ENCODE results near the gene LSAMP.

Gene LSAMP

DNA sequence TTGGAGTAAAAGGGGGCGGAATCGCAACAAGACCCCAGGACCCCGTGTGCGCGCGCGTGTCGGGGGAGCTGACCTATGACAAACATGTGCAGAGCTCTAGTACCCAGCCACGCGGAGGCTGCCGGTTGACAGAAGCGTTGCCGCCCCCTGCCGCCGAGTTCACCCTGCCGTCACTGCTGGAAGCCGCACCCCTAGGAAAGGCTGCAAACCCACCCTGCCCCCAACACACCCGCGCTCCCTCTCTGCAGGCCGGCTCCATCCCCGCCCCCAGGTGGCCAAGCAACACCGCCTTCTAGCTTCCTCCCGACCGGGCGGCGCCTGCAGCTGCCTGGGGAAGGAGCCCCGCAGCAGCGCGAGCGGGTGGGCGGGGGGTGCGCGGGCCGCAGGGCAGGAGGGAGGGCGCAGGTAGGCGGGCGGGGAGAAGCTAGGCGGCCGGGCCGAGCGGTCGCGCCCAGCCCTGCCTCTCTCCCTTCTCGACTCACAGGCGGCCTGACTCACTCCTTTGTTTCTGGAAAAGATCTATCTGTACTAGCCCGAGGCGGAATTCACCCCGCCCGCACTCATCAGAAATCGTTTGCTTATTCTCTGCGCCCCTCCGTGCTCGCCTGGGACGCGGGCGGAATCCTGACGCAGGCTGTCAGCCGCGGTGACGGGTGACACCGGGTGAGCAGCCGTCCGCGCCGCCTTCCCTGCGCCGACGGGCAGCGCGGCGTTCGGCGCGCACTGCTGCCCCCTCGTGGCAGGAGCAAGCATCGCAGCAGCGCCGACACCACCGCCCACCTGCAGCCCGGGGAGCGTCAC lies 661.1 kb downstream of the LSAMP start (continued):
- TF ChIP-seq ZNF473 (tag by site-specific recombination; IDR thresholded peaks at IDR 0.05): no peak
- TF ChIP-seq ZFP41 (tag by site-specific recombination; IDR thresholded peaks at IDR 0.05; ENCODE audit: borderline replicate concordance): no peak
- TF ChIP-seq ZBTB17 (tag by site-specific recombination; IDR thresholded peaks at IDR 0.05): peak; percentile 71
- TF ChIP-seq, protein P1, sequence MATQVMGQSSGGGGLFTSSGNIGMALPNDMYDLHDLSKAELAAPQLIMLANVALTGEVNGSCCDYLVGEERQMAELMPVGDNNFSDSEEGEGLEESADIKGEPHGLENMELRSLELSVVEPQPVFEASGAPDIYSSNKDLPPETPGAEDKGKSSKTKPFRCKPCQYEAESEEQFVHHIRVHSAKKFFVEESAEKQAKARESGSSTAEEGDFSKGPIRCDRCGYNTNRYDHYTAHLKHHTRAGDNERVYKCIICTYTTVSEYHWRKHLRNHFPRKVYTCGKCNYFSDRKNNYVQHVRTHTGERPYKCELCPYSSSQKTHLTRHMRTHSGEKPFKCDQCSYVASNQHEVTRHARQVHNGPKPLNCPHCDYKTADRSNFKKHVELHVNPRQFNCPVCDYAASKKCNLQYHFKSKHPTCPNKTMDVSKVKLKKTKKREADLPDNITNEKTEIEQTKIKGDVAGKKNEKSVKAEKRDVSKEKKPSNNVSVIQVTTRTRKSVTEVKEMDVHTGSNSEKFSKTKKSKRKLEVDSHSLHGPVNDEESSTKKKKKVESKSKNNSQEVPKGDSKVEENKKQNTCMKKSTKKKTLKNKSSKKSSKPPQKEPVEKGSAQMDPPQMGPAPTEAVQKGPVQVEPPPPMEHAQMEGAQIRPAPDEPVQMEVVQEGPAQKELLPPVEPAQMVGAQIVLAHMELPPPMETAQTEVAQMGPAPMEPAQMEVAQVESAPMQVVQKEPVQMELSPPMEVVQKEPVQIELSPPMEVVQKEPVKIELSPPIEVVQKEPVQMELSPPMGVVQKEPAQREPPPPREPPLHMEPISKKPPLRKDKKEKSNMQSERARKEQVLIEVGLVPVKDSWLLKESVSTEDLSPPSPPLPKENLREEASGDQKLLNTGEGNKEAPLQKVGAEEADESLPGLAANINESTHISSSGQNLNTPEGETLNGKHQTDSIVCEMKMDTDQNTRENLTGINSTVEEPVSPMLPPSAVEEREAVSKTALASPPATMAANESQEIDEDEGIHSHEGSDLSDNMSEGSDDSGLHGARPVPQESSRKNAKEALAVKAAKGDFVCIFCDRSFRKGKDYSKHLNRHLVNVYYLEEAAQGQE (tag by site-specific recombination; IDR thresholded peaks at IDR 0.05): no peak
- peak; percentile 51 for TF ChIP-seq KLF8 (tag by site-specific recombination; IDR thresholded peaks at IDR 0.05)
- no peak for TF ChIP-seq ZBTB48 (tag by site-specific recombination; IDR thresholded peaks at IDR 0.05)
- no peak for TF ChIP-seq ZNF610 (tag by site-specific recombination; IDR thresholded peaks at IDR 0.05; ENCODE audit: borderline replicate concordance)
- peak; percentile 35; the same call in 1 of the 2 replicates for TF ChIP-seq ZNF600 (tag by site-specific recombination; IDR thresholded peaks at IDR 0.05)
- TF ChIP-seq ZEB2 (tag by site-specific recombination; IDR thresholded peaks at IDR 0.05): peak; percentile 82; the same call in 1 of the 2 replicates
- TF ChIP-seq ZBTB20 (tag by site-specific recombination; IDR thresholded peaks at IDR 0.05): peak; percentile 59; the same call in 1 of the 2 replicates
- no peak for TF ChIP-seq ZNF626 (tag by site-specific recombination; IDR thresholded peaks at IDR 0.05)
- TF ChIP-seq ZNF629 (tag by site-specific recombination; IDR thresholded peaks at IDR 0.05): peak; percentile 69
- TF ChIP-seq ZBTB8A (tag by site-specific recombination; IDR thresholded peaks at IDR 0.05): peak; percentile 95
- TF ChIP-seq SP2 (tag by site-specific recombination; IDR thresholded peaks at IDR 0.05): peak; percentile 80
- peak; percentile 59; the same call in 1 of the 2 replicates for TF ChIP-seq KLF1 (tag by site-specific recombination; IDR thresholded peaks at IDR 0.05)
- TF ChIP-seq, protein P2, sequence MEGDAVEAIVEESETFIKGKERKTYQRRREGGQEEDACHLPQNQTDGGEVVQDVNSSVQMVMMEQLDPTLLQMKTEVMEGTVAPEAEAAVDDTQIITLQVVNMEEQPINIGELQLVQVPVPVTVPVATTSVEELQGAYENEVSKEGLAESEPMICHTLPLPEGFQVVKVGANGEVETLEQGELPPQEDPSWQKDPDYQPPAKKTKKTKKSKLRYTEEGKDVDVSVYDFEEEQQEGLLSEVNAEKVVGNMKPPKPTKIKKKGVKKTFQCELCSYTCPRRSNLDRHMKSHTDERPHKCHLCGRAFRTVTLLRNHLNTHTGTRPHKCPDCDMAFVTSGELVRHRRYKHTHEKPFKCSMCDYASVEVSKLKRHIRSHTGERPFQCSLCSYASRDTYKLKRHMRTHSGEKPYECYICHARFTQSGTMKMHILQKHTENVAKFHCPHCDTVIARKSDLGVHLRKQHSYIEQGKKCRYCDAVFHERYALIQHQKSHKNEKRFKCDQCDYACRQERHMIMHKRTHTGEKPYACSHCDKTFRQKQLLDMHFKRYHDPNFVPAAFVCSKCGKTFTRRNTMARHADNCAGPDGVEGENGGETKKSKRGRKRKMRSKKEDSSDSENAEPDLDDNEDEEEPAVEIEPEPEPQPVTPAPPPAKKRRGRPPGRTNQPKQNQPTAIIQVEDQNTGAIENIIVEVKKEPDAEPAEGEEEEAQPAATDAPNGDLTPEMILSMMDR (tag by site-specific recombination; IDR thresholded peaks at IDR 0.05): peak; percentile 81
- TF ChIP-seq ZNF121 (tag by site-specific recombination; IDR thresholded peaks at IDR 0.05): no peak
- TF ChIP-seq ZNF202 (tag by site-specific recombination; IDR thresholded peaks at IDR 0.05; ENCODE audit: borderline replicate concordance): no peak
- peak; percentile 69 for TF ChIP-seq SP3 (tag by site-specific recombination; IDR thresholded peaks at IDR 0.05)
- peak; percentile 88 for TF ChIP-seq EGR2 (tag by site-specific recombination; IDR thresholded peaks at IDR 0.05; ENCODE audit: low read depth)
- TF ChIP-seq, protein P3, sequence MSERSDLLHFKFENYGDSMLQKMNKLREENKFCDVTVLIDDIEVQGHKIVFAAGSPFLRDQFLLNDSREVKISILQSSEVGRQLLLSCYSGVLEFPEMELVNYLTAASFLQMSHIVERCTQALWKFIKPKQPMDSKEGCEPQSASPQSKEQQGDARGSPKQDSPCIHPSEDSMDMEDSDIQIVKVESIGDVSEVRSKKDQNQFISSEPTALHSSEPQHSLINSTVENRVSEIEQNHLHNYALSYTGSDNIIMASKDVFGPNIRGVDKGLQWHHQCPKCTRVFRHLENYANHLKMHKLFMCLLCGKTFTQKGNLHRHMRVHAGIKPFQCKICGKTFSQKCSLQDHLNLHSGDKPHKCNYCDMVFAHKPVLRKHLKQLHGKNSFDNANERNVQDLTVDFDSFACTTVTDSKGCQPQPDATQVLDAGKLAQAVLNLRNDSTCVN (tag by site-specific recombination; optimal IDR thresholded peaks at IDR 0.05): peak; percentile 83
- TF ChIP-seq KLF10 (tag by site-specific recombination; IDR thresholded peaks at IDR 0.05): peak; percentile 61
- TF ChIP-seq ZBTB1 (tag by site-specific recombination; IDR thresholded peaks at IDR 0.05): no peak
- TF ChIP-seq, protein P4, sequence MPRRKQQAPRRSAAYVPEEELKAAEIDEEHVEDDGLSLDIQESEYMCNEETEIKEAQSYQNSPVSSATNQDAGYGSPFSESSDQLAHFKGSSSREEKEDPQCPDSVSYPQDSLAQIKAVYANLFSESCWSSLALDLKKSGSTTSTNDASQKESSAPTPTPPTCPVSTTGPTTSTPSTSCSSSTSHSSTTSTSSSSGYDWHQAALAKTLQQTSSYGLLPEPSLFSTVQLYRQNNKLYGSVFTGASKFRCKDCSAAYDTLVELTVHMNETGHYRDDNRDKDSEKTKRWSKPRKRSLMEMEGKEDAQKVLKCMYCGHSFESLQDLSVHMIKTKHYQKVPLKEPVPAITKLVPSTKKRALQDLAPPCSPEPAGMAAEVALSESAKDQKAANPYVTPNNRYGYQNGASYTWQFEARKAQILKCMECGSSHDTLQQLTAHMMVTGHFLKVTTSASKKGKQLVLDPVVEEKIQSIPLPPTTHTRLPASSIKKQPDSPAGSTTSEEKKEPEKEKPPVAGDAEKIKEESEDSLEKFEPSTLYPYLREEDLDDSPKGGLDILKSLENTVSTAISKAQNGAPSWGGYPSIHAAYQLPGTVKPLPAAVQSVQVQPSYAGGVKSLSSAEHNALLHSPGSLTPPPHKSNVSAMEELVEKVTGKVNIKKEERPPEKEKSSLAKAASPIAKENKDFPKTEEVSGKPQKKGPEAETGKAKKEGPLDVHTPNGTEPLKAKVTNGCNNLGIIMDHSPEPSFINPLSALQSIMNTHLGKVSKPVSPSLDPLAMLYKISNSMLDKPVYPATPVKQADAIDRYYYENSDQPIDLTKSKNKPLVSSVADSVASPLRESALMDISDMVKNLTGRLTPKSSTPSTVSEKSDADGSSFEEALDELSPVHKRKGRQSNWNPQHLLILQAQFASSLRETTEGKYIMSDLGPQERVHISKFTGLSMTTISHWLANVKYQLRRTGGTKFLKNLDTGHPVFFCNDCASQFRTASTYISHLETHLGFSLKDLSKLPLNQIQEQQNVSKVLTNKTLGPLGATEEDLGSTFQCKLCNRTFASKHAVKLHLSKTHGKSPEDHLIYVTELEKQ (tag by site-specific recombination; IDR thresholded peaks at IDR 0.05; ENCODE audit: borderline replicate concordance): 0 out of 2 replicates have a peak, but pooled peaks have one; percentile 18
- no peak for TF ChIP-seq ZNF266 (tag by site-specific recombination; IDR thresholded peaks at IDR 0.05; ENCODE audit: low read depth)
- peak; percentile 44; the same call in 1 of the 2 replicates for TF ChIP-seq ZNF76 (tag by site-specific recombination; IDR thresholded peaks at IDR 0.05; ENCODE audit: borderline replicate concordance, low read depth)
- TF ChIP-seq, protein P5, sequence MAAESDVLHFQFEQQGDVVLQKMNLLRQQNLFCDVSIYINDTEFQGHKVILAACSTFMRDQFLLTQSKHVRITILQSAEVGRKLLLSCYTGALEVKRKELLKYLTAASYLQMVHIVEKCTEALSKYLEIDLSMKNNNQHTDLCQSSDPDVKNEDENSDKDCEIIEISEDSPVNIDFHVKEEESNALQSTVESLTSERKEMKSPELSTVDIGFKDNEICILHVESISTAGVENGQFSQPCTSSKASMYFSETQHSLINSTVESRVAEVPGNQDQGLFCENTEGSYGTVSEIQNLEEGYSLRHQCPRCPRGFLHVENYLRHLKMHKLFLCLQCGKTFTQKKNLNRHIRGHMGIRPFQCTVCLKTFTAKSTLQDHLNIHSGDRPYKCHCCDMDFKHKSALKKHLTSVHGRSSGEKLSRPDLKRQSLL (tag by site-specific recombination; IDR thresholded peaks at IDR 0.05): peak; percentile 81
- no peak for TF ChIP-seq MEIS1 (CRISPR knock-in tag; IDR thresholded peaks at IDR 0.05; ENCODE audit: borderline replicate concordance)
